Neuronal stem cell (in vitro differentiated cells): ENCODE results near the gene APLP2.

Experiments used
- DNase-seq: peaks from one replicate; pipeline ENCODE4 v3.0.0-alpha.2; 2013; ENCODE audit warnings: low spot score
- H2AFZ ChIP-seq: one replicate; pipeline ENCODE4 v1.6.1; 2013; ENCODE audit warnings: mild to moderate bottlenecking, low read length, inconsistent platforms
- H2AK5ac ChIP-seq: 2 replicates; pipeline ENCODE4 v1.6.1; 2013; ENCODE audit warnings: low read depth, mild to moderate bottlenecking, inconsistent platforms, low read length, moderate library complexity, mixed read lengths
- H2BK120ac ChIP-seq: 2 replicates; pipeline ENCODE4 v1.6.1; 2013; ENCODE audit warnings: low read depth, mild to moderate bottlenecking, inconsistent platforms, low read length, moderate library complexity, mixed read lengths
- H2BK12ac ChIP-seq: one replicate; pipeline ENCODE4 v1.6.1; 2013; ENCODE audit warnings: low read length, inconsistent platforms
- H2BK15ac ChIP-seq: 2 replicates; pipeline ENCODE4 v1.6.1; 2013; ENCODE audit warnings: mild to moderate bottlenecking, low read length, inconsistent platforms, mixed read lengths
- H2BK5ac ChIP-seq: one replicate; pipeline ENCODE4 v1.6.1; 2013; ENCODE audit warnings: inconsistent platforms, mild to moderate bottlenecking, low read length, moderate library complexity
- H3K14ac ChIP-seq: one replicate; pipeline ENCODE4 v1.6.1; 2013; ENCODE audit warnings: low read length, inconsistent platforms
- H3K18ac ChIP-seq: 2 replicates; pipeline ENCODE4 v1.6.1; 2013; ENCODE audit warnings: low read length, inconsistent platforms
- H3K23ac ChIP-seq: 2 replicates; pipeline ENCODE4 v1.6.1; 2013; ENCODE audit warnings: low read depth, mild to moderate bottlenecking, mixed read lengths, low read length, inconsistent platforms; ENCODE audit not compliant: poor library complexity
- H3K27ac ChIP-seq: replicated peaks from 3 replicates; pipeline ENCODE4 v1.5.1; 2013; ENCODE audit warnings: low read length, inconsistent platforms
- H3K27me3 ChIP-seq, 3 experiments: 2 replicates each; pipeline ENCODE4 v1.6.1; 2013; ENCODE audit warnings: low read length in 3 of 3, mild to moderate bottlenecking in 2 of 3, inconsistent platforms in 1 of 3, low read depth in 1 of 3, mixed read lengths in 1 of 3, moderate library complexity in 1 of 3; ENCODE audit not compliant: control insufficient read depth in 3 of 3, insufficient read depth in 3 of 3
- H3K36me3 ChIP-seq, 2 donors: replicated peaks in 1 of 2; 2 replicates each; pipeline ENCODE4 v1.6.1; 2013; ENCODE audit warnings: low read length in 2 of 2; ENCODE audit not compliant: control insufficient read depth in 2 of 2, insufficient read depth in 2 of 2
- H3K4ac ChIP-seq: 2 replicates; pipeline ENCODE4 v1.6.1; 2013; ENCODE audit warnings: inconsistent platforms, mild to moderate bottlenecking, low read length, moderate library complexity
- H3K4me1 ChIP-seq, 2 donors: 1 replicate in 1 of 2; 2 replicates in 1 of 2; pipeline ENCODE4 v1.6.1; 2013; ENCODE audit warnings: low read length in 2 of 2, low read depth in 1 of 2; ENCODE audit not compliant: control insufficient read depth in 2 of 2, insufficient read depth in 1 of 2
- H3K4me2 ChIP-seq: one replicate; pipeline ENCODE4 v1.6.1; 2013; ENCODE audit warnings: mild to moderate bottlenecking, low read length, inconsistent platforms; ENCODE audit not compliant: insufficient read depth, poor library complexity, severe bottlenecking
- H3K4me3 ChIP-seq, 2 donors: 2 replicates each; pipeline ENCODE4 v1.5.1; 2013; ENCODE audit warnings: low read length in 2 of 2, mild to moderate bottlenecking in 2 of 2, inconsistent platforms in 1 of 2, moderate library complexity in 1 of 2
- H3K79me1 ChIP-seq: one replicate; pipeline ENCODE4 v1.6.1; 2013; ENCODE audit warnings: low read depth, mild to moderate bottlenecking, inconsistent platforms, low read length, moderate library complexity
- H3K9ac ChIP-seq: one replicate; pipeline ENCODE4 v1.6.1; 2013; ENCODE audit warnings: mild to moderate bottlenecking, low read depth, low read length, inconsistent platforms; ENCODE audit not compliant: poor library complexity
- H3K9me3 ChIP-seq, 2 donors: replicated peaks in 1 of 2; 2 replicates each; pipeline versions ENCODE3 to v1.6.1; 2013; ENCODE audit warnings: low read length in 2 of 2, mild to moderate bottlenecking in 2 of 2, inconsistent platforms in 1 of 2, low read depth in 1 of 2, mixed read lengths in 1 of 2, moderate library complexity in 1 of 2; ENCODE audit not compliant: control insufficient read depth in 2 of 2, insufficient read depth in 1 of 2
- H4K8ac ChIP-seq: one replicate; pipeline ENCODE4 v1.6.1; 2013; ENCODE audit warnings: low read depth, mild to moderate bottlenecking, inconsistent platforms, low read length, moderate library complexity
- H4K91ac ChIP-seq: one replicate; pipeline ENCODE4 v1.6.1; 2013; ENCODE audit warnings: low read length, low read depth, mild to moderate bottlenecking, inconsistent platforms; ENCODE audit not compliant: poor library complexity
- WGBS, 2 donors: extraction: QIAGEN DNeasy Blood & Tissue Kit; methylation state at CpG; one replicate each; pipeline ENCODE4 v1.1.7; 2013; ENCODE audit warnings: missing lambda C conversion rate in 2 of 2, mixed read lengths in 1 of 2; ENCODE audit not compliant: insufficient read length in 2 of 2, insufficient replicate concordance in 1 of 2; ENCODE audit errors: extremely low coverage in 2 of 2; 5-methylcytosine and 5-hydroxymethylcytosine counted together

Gene APLP2

GRCh38 chr11:130163346-130164220 lies 93.9 kb downstream of the APLP2 start:
- Histone ChIP-seq H3K18ac (peak overlapping the region; percentile 24), H4K91ac (no peak overlapping the region), H2BK120ac (no peak overlapping the region), H3K9ac (no peak overlapping the region), H2BK15ac (no peak overlapping the region), H3K36me3 (no peaks in the 10 kb centered on the region), H2BK5ac (no peak overlapping the region), H4K8ac (no peak overlapping the region), H3K27ac (no peak overlapping the region), H3K14ac (peak overlapping the region; percentile 83), H3K4me3 (no peak overlapping the region), H2BK12ac (no peak overlapping the region), H3K4me2 (no peak overlapping the region), H3K9me3 (peaks cover 0 to 3% of the 10 kb centered on the region in 2 donors), H2AFZ (no peak overlapping the region), H3K79me1 (no peaks in the 10 kb centered on the region), H3K23ac (peak overlapping the region; percentile 62), H3K4me1 (peaks cover 0 to 4% of the 10 kb centered on the region in 2 donors), H2AK5ac (no peak overlapping the region), H3K4ac (no peak overlapping the region), H3K27me3 (peaks cover 14 to 66% (median 40%) of the 10 kb centered on the region in 3 experiments)
- WGBS, 2 donors: no CpG with 5 or more reads among the region's 13 CpGs
- DNase-seq: no peak

- H2BK5ac ChIP-seq: no peak overlapping the region
- H3K4ac ChIP-seq: no peak overlapping the region
- no peak overlapping the region for H3K23ac ChIP-seq
- H4K91ac ChIP-seq: no peak overlapping the region
- H3K79me1 ChIP-seq: no peaks in the 10 kb centered on the region
- no peak overlapping the region for H3K4me2 ChIP-seq
- no CpG with 5 or more reads among the region's 2 CpGs for WGBS, 2 donors
- no peak overlapping the region for H3K4me3 ChIP-seq
- H2BK120ac ChIP-seq: no peak overlapping the region
- H2BK12ac ChIP-seq: no peak overlapping the region
- H3K27me3 ChIP-seq: peaks cover 11 to 59% (median 34%) of the 10 kb centered on the region in 3 experiments
- no peak overlapping the region for H2BK15ac ChIP-seq
- H3K9ac ChIP-seq: no peak overlapping the region
- no peak overlapping the region for H2AFZ ChIP-seq
- no peak overlapping the region for H3K14ac ChIP-seq
- peaks cover 0 to 3% of the 10 kb centered on the region in 2 donors for H3K9me3 ChIP-seq
- peaks cover 0 to 4% of the 10 kb centered on the region in 2 donors for H3K4me1 ChIP-seq
- DNase-seq: no peak
- no peak overlapping the region for H2AK5ac ChIP-seq
- no peaks in the 10 kb centered on the region for H3K36me3 ChIP-seq
- no peak overlapping the region for H4K8ac ChIP-seq
- no peak overlapping the region for H3K27ac ChIP-seq
- no peak overlapping the region for H3K18ac ChIP-seq
Observed at GRCh38 chr11:130164221-130164570, 94.5 kb downstream of the APLP2 start.

GRCh38 chr11:130165601-130166456 lies 96.1 kb downstream of the APLP2 start:
- Histone ChIP-seq H3K27me3 (peaks cover under 1 to 55% (median 18%) of the 10 kb centered on the region in 3 experiments), H3K36me3 (no peaks in the 10 kb centered on the region), H3K4me2 (no peak overlapping the region), H3K27ac (no peak overlapping the region), H4K8ac (no peak overlapping the region), H3K9ac (no peak overlapping the region), H3K4me1 (peaks cover 0 to 3% of the 10 kb centered on the region in 2 donors), H3K79me1 (no peaks in the 10 kb centered on the region), H2AK5ac (no peak overlapping the region), H3K14ac (no peak overlapping the region), H4K91ac (no peak overlapping the region), H2BK15ac (no peak overlapping the region), H2BK5ac (no peak overlapping the region), H3K18ac (no peak overlapping the region), H2AFZ (no peak overlapping the region), H3K4ac (no peak overlapping the region), H2BK12ac (no peak overlapping the region), H3K23ac (no peak overlapping the region), H2BK120ac (no peak overlapping the region), H3K4me3 (no peak overlapping the region), H3K9me3 (peaks cover 0 to 3% of the 10 kb centered on the region in 2 donors)
- no peak for DNase-seq
- WGBS, 2 donors: no CpG with 5 or more reads among the region's 9 CpGs

- Histone ChIP-seq H4K8ac (no peak overlapping the region), H4K91ac (no peak overlapping the region), H2BK5ac (no peak overlapping the region), H3K4me2 (no peak overlapping the region), H3K79me1 (no peaks in the 10 kb centered on the region), H3K4me1 (peaks cover 0 to 2% of the 10 kb centered on the region in 2 donors), H3K4ac (no peak overlapping the region), H3K4me3 (no peak overlapping the region), H3K9me3 (peaks cover 0 to 3% of the 10 kb centered on the region in 2 donors), H3K36me3 (no peaks in the 10 kb centered on the region), H3K9ac (no peak overlapping the region), H3K27me3 (peaks cover 0 to 51% (median 12%) of the 10 kb centered on the region in 3 experiments), H3K14ac (no peak overlapping the region), H3K18ac (no peak overlapping the region), H2AK5ac (no peak overlapping the region), H3K23ac (no peak overlapping the region), H2BK12ac (no peak overlapping the region), H2AFZ (no peak overlapping the region), H2BK120ac (no peak overlapping the region), H3K27ac (no peak overlapping the region), H2BK15ac (no peak overlapping the region)
- WGBS, 2 donors: no CpG with 5 or more reads among the region's 4 CpGs
- no peak for DNase-seq
Observed at GRCh38 chr11:130166457-130166784, 96.7 kb downstream of the APLP2 start.
